HG03064 (cell line): Measurements from ENCODE around the gene POU3F3.

ENCODE experiments used
- ATAC-seq: cut with Tn5 transposase; IDR thresholded peaks from one replicate; pipeline ENCODE4 v1.9.1; 2021; ENCODE audit warnings: low read depth; ENCODE audit not compliant: unreplicated experiment

POU3F3 gene

GRCh38 chr2:104901037-104901881 is 47.3 kb downstream of the POU3F3 start:
- no peak for ATAC-seq

GRCh38 chr2:104902317-104902716 is 48.4 kb downstream of the POU3F3 start:
- no peak for ATAC-seq
